GM10266 (cell line): ENCODE data around the gene AVL9.

ENCODE experiments used
- DNase-seq: peaks from one replicate; pipeline ENCODE4 v3.0.0; 2012; ENCODE audit errors: extremely low spot score
- CTCF ChIP-seq: IDR thresholded peaks from 2 replicates; pipeline ENCODE4 v1.5.1; 2012; ENCODE audit warnings: mild to moderate bottlenecking, low read depth; ENCODE audit not compliant: control insufficient read depth, insufficient read depth; ENCODE audit errors: missing control alignments

AVL9 gene

GRCh38 chr7:32536585-32536984 is 41.3 kb downstream of the AVL9 start:
- no peak for DNase-seq
- TF ChIP-seq CTCF: no peak

GRCh38 chr7:32537760-32538159 is 42.5 kb downstream of the AVL9 start:
- no peak for DNase-seq
- no peak for TF ChIP-seq CTCF

- no peak for DNase-seq
- TF ChIP-seq CTCF: no peak
Observed at GRCh38 chr7:32539366-32539765, 44.1 kb downstream of the AVL9 start.

GRCh38 chr7:32539919-32540531 is 44.7 kb downstream of the AVL9 start:
- TF ChIP-seq CTCF: no peak
- no peak for DNase-seq

GRCh38 chr7:32542595-32542994 is 47.3 kb downstream of the AVL9 start:
- no peak for DNase-seq
- TF ChIP-seq CTCF: no peak

- no peak for TF ChIP-seq CTCF
- DNase-seq: no peak
Observed at GRCh38 chr7:32559480-32559879, 64.2 kb downstream of the AVL9 start.

GRCh38 chr7:32560075-32560474 is 64.8 kb downstream of the AVL9 start:
- DNase-seq: no peak
- no peak for TF ChIP-seq CTCF
